HUES48 (cell line): ENCODE measurements around the gene NECTIN2.

Experiments
- H3K27ac ChIP-seq: one replicate; pipeline ENCODE4 v1.7.0; 2013; ENCODE audit warnings: low read depth, low read length, inconsistent platforms
- H3K27me3 ChIP-seq: 2 replicates; pipeline ENCODE4 v1.6.1; 2013; ENCODE audit warnings: mild to moderate bottlenecking, low read length; ENCODE audit not compliant: control insufficient read depth, insufficient read depth
- H3K36me3 ChIP-seq: 2 replicates; pipeline ENCODE4 v1.6.1; 2013; ENCODE audit warnings: low read length; ENCODE audit not compliant: control insufficient read depth, insufficient read depth
- H3K4me1 ChIP-seq: 2 replicates; pipeline ENCODE4 v1.6.1; 2013; ENCODE audit warnings: mild to moderate bottlenecking, low read length; ENCODE audit not compliant: control insufficient read depth, insufficient read depth
- H3K4me3 ChIP-seq: 2 replicates; pipeline ENCODE4 v1.5.1; 2013; ENCODE audit warnings: mild to moderate bottlenecking, low read depth, low read length
- H3K9ac ChIP-seq: 2 replicates; pipeline ENCODE4 v1.6.1; 2013; ENCODE audit warnings: mild to moderate bottlenecking, low read depth, low read length, moderate library complexity
- H3K9me3 ChIP-seq: 2 replicates; pipeline ENCODE4 v1.6.1; 2013; ENCODE audit warnings: low read length; ENCODE audit not compliant: control insufficient read depth, insufficient read depth

NECTIN2 gene

DNA sequence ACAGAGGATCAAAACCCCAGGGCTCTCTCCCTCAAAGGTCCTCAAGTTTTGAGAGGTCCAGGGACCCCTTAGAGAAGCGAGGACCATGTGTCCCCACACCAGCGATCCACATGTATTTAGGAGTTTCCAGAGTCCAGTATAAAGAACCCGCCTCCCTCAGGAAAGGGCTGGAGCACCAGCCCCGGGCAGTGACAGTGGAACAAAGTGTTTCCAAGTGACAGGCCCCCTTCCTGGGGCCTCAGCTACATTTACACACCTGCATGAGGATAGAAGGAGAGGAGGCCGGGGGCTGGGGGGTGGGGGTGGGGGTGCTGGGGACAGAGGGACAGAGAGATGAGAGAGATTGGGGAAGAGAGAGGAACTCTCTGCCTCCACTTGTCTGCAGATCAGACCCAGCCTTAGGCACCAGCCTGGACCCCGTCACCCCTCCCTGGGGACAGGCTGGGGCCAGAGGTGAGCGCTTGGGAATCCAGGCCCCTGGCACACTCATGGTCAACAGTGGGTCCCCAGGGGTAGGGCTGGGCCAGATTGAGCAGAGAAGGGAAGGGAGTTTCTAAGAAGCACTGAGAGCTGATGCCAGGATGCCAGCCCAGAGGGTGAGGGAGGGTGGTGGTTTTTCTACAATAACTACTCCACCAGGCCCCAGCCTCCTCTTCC lies 36.4 kb upstream of the NECTIN2 start:
- no peak overlapping the region for H3K27ac ChIP-seq
- H3K4me1 ChIP-seq: peaks cover 22% of the 10 kb centered on the region
- H3K27me3 ChIP-seq: peaks cover 22% of the 10 kb centered on the region
- no peaks in the 10 kb centered on the region for H3K9me3 ChIP-seq
- H3K36me3 ChIP-seq: peaks cover 22% of the 10 kb centered on the region
- peak overlapping the region; percentile 84 for H3K4me3 ChIP-seq
- H3K9ac ChIP-seq: 0 out of 2 replicates have a peak overlapping the region, but pooled peaks have one; percentile 61

DNA sequence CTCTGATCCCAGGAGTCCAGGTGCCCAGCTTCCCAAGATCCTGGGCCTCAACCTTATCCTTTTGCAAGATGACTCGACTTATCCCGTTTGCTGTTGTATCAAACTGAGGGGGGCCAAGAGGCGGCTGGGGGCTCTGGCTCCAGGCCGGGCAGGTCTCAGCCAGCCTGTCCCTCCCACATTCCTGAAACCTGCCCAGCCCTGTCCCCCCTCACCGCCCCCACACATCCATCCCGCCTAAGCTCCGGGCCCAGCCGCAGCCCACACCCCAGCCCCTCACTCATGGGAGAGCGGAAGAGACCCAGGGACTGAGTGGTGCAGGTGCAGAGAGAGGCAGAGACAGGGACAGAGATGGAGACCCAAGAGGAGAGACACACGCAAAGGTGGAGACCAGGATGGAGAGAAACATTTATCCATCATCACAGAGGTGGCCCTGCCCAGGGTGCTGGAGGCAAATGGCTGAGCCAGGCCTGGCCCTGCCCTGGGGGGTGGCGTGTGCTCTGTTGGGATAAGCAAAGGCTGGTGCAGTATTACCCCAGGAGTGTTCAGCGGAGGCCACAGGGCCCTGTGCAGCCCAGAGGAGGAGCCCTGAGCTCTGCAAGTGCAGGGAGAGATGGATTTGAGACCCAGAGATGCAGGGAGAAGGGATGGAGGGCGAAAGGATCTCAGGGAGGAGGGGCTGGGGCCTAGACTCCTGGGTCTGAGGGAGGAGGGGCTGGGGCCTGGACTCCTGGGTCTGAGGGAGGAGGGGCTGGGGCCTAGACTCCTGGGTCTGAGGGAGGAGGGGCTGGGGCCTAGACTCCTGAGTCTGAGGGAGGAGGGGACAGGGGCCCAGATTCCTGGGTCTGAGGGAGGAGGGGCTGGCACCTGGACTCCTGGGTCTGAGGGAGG lies 35.6 kb upstream of the NECTIN2 start:
- Histone ChIP-seq H3K9ac (no peak overlapping the region), H3K36me3 (peaks cover 30% of the 10 kb centered on the region), H3K27me3 (peaks cover 15% of the 10 kb centered on the region), H3K4me1 (peaks cover 22% of the 10 kb centered on the region), H3K9me3 (no peaks in the 10 kb centered on the region), H3K4me3 (no peak overlapping the region; the same call in 1 of the 2 replicates), H3K27ac (no peak overlapping the region)

DNA sequence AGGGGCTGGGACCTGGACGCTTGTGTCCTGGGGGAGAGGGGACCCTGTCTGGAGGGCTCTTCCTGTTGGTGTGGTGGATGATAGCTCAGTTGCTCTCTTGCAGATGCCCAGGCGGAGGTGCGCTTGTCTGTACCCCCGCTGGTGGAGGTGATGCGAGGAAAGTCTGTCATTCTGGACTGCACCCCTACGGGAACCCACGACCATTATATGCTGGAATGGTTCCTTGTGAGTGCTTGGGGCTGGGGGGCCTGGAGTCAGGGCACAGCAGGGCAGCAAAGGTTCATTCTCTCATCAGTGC lies 35.0 kb upstream of the NECTIN2 start:
- Histone ChIP-seq H3K9ac (no peak overlapping the region), H3K27me3 (peaks cover 15% of the 10 kb centered on the region), H3K27ac (no peak overlapping the region), H3K4me1 (peaks cover 22% of the 10 kb centered on the region), H3K36me3 (peaks cover 32% of the 10 kb centered on the region), H3K9me3 (no peaks in the 10 kb centered on the region), H3K4me3 (no peak overlapping the region)

DNA sequence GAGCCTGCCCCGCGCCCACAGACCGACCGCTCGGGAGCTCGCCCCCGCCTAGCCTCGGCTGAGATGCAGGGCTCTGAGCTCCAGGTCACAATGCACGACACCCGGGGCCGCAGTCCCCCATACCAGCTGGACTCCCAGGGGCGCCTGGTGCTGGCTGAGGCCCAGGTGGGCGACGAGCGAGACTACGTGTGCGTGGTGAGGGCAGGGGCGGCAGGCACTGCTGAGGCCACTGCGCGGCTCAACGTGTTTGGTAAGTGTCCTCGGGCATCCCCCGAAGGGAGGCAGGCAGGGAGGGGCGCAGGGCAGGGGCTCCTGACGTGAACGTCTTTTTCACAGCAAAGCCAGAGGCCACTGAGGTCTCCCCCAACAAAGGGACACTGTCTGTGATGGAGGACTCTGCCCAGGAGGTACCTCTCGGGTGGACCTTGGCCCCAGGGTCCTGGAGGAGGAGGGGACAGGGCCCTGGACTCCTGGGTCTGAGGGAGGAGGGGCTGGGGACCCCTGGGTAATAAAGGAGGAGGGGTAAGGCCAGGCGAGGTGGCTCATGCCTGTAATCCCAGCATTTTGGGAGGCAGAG lies 33.9 kb upstream of the NECTIN2 start:
- H3K27ac ChIP-seq: no peak overlapping the region
- H3K27me3 ChIP-seq: peaks cover 8% of the 10 kb centered on the region; the same call in 1 of the 2 replicates
- H3K9ac ChIP-seq: no peak overlapping the region

DNA sequence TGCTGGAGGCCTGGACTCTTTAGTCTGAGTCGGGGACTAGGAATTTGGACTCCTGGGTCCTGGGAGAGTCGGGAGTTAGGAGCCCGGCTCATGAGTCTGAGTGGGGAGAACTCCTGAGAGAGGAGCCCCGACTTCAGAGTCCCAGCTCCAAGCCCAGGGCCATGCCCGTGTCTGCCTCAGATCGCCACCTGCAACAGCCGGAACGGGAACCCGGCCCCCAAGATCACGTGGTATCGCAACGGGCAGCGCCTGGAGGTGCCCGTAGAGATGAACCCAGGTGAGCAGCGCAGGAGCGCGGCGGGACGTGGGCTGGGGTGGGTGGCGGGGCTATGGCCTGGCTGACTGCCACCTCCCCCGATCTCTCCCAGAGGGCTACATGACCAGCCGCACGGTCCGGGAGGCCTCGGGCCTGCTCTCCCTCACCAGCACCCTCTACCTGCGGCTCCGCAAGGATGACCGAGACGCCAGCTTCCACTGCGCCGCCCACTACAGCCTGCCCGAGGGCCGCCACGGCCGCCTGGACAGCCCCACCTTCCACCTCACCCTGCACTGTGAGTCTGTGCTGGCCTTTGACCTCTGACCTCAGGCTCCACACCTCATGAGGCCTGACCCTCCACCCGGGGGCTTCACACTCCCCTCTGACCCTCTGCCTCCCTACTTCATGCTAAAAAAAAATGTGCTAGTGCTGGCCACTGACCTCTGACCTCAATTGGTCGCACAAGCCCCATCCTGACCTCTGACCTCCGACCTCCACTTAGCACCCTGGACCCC lies 32.8 kb upstream of the NECTIN2 start:
- Histone ChIP-seq H3K4me3 (no peak overlapping the region), H3K36me3 (peaks cover 32% of the 10 kb centered on the region), H3K27ac (no peak overlapping the region), H3K9me3 (no peaks in the 10 kb centered on the region), H3K9ac (no peak overlapping the region), H3K4me1 (peaks cover 12% of the 10 kb centered on the region), H3K27me3 (peaks cover 8% of the 10 kb centered on the region; the same call in 1 of the 2 replicates)

More for the DNA sequence above, 33.9 kb upstream of the NECTIN2 start:
- H3K4me3 ChIP-seq: no peak overlapping the region
- no peaks in the 10 kb centered on the region for H3K9me3 ChIP-seq
- H3K4me1 ChIP-seq: peaks cover 20% of the 10 kb centered on the region
- peaks cover 32% of the 10 kb centered on the region for H3K36me3 ChIP-seq

DNA sequence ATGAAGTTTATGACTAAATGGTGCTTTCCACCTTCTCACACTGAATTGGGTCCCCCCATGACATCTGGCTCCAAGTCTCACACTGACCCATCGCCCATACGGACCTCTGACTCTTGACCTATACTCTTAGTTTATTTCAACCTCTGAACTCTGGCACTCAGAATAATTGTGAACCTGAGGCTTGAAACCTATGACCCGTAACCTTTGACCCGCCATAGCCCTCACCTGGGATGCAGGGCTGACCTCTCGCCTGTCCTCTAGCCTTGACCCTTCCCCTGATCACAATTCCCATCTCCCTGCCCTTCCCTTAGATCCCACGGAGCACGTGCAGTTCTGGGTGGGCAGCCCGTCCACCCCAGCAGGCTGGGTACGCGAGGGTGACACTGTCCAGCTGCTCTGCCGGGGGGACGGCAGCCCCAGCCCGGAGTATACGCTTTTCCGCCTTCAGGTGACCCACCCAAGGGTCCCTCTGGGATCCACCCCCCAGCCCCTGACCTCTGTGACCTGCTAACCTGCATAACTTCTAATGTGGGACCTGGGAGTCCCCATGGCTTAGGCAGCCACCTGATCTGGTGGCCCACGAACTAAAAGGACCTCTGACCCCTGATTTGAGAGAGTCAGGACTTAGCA lies 32.1 kb upstream of the NECTIN2 start:
- H3K27ac ChIP-seq: no peak overlapping the region
- no peak overlapping the region for H3K9ac ChIP-seq
- no peaks in the 10 kb centered on the region for H3K9me3 ChIP-seq
- H3K27me3 ChIP-seq: peaks cover 8% of the 10 kb centered on the region; the same call in 1 of the 2 replicates
- no peak overlapping the region for H3K4me3 ChIP-seq
- H3K4me1 ChIP-seq: peaks cover 12% of the 10 kb centered on the region
- H3K36me3 ChIP-seq: peaks cover 34% of the 10 kb centered on the region

DNA sequence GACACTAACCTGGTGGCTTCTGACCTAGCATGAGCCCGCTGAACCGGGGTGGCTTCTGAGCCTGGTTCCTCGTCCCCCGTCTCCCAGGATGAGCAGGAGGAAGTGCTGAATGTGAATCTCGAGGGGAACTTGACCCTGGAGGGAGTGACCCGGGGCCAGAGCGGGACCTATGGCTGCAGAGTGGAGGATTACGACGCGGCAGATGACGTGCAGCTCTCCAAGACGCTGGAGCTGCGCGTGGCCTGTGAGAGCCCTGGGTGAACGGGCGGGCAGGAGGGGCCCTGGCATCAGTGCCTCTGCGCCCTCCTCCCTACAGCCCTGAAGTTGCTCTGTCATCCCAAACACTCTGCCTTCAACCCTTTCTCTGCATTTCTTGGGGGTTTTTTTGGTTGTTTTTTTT lies 31.6 kb upstream of the NECTIN2 start:
- peaks cover 9% of the 10 kb centered on the region for H3K4me1 ChIP-seq
- H3K36me3 ChIP-seq: peaks cover 39% of the 10 kb centered on the region
- no peak overlapping the region for H3K27ac ChIP-seq

DNA sequence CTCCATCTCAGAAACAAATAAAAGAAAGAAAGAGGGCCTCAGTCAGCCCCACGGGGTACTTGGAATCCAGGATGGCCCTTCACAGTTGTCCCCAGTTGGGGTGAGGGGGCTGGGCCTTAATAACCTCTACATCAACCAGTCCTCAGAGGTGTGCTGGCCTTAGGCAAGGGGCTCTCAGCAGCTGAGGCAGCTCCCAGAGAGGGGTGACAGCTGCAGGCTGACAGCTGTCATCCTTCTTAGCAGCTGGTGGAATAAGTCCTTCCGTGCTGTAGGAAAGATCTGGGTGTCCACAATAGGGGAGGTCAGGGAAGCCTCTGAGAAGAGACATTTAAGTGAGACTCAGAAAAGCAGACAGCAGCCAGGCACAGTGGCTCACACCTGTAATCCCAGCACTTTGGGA lies 29.8 kb upstream of the NECTIN2 start:
- no peak overlapping the region for H3K27ac ChIP-seq
- no peak overlapping the region for H3K4me3 ChIP-seq
- H3K27me3 ChIP-seq: no peaks in the 10 kb centered on the region
- H3K9ac ChIP-seq: no peak overlapping the region
- peaks cover 41% of the 10 kb centered on the region for H3K36me3 ChIP-seq
- H3K9me3 ChIP-seq: no peaks in the 10 kb centered on the region
- no peaks in the 10 kb centered on the region for H3K4me1 ChIP-seq

More for the DNA sequence above, 31.6 kb upstream of the NECTIN2 start:
- Histone ChIP-seq H3K27me3 (peaks cover 4% of the 10 kb centered on the region; the same call in 1 of the 2 replicates), H3K9me3 (no peaks in the 10 kb centered on the region), H3K4me3 (no peak overlapping the region), H3K9ac (no peak overlapping the region)

DNA sequence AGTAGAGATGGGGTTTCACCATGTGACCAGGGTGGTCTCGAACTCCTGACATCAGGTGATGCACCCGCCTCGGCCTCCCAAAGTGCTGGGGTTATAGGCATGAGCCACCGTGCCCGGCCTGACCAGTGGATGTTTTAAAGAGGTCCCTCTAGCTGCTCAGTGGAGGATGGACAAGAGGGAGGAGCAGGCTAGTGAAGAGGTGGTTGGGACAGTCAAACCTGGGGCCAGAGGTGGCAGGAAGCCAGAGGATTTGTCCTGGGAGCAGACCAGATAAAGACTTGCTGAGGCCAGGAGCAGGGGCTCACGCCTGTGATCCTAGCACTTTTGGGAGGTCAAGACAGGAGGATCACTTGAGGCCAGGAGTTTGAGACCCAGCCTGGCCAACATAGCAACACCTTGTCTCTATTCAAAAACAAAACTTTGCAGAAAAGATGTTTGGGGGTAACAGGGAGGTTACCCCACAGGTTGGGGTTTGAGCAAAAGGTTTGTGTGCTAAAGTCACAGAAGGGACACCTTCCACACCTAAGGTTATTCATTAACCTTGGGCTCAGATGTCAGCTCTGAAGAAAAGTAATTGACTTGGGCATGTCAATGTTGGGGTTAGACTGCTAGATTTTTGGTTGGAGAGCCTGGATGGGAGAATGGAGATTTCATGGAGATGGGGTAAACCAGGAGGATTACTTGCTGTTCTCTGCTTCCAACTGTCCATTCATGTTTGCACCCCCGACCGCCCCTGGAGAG lies 28.2 kb upstream of the NECTIN2 start:
- peaks cover 40% of the 10 kb centered on the region for H3K36me3 ChIP-seq
- H3K27ac ChIP-seq: no peak overlapping the region
- H3K9ac ChIP-seq: no peak overlapping the region
- no peaks in the 10 kb centered on the region for H3K9me3 ChIP-seq
- no peak overlapping the region for H3K4me3 ChIP-seq
- H3K4me1 ChIP-seq: no peaks in the 10 kb centered on the region
- H3K27me3 ChIP-seq: no peaks in the 10 kb centered on the region
